ENCODE results near the gene BRD2.
A peak's percentile ranks its signal among the peaks of the same experiment; 100 is the strongest.
"Not testable (repeated sequence)": the region's sequence is repeated elsewhere in the genome, so short reads cannot be mapped to it uniquely, and the experiment has no call there.

Gene BRD2

GRCh38 chr6:32968093-32968866, at the start of gene BRD2:
TSS of gene BRD2 (plus strand) at chr6:32968594. CDS start at chr6:32972899, 4,305 bp downstream.
- DNase-seq: peak; percentile 95

GRCh38 chr6:32920715-32921114, 47.7 kb upstream of the BRD2 start:
- no peak for DNase-seq

GRCh38 chr6:32922083-32922482, 46.3 kb upstream of the BRD2 start:
- DNase-seq: no peak

GRCh38 chr6:32931211-32931610, 37.2 kb upstream of the BRD2 start:
- DNase-seq: no peak

- DNase-seq: no peak
Measured at GRCh38 chr6:32932132-32932868, 36.1 kb upstream of the BRD2 start.

GRCh38 chr6:32933661-32934085, 34.7 kb upstream of the BRD2 start:
- DNase-seq: peak; percentile 79

- DNase-seq: no peak
Measured at GRCh38 chr6:32935551-32936238, 32.7 kb upstream of the BRD2 start.

- no peak for DNase-seq
Measured at GRCh38 chr6:32936239-32937152, 31.9 kb upstream of the BRD2 start.

GRCh38 chr6:32937230-32937633, 31.2 kb upstream of the BRD2 start:
- no peak for DNase-seq

GRCh38 chr6:32938494-32938893, 29.9 kb upstream of the BRD2 start:
- DNase-seq: no peak

- peak; percentile 37 for DNase-seq
Measured at GRCh38 chr6:32940656-32941213, 27.7 kb upstream of the BRD2 start, which contains the start of gene HLA-DMB. TSS of gene HLA-DMB (minus strand) at chr6:32941028. CDS start at chr6:32940807, 221 bp downstream.

GRCh38 chr6:32941214-32941768, 27.1 kb upstream of the BRD2 start:
- DNase-seq: peak; percentile 57

- not testable (repeated sequence) for DNase-seq
Measured at GRCh38 chr6:32942555-32943123, 25.8 kb upstream of the BRD2 start.

GRCh38 chr6:32943864-32944649, 24.3 kb upstream of the BRD2 start:
- DNase-seq: peak; percentile 35

GRCh38 chr6:32945108-32945760, 23.2 kb upstream of the BRD2 start:
- peak; percentile 27 for DNase-seq

GRCh38 chr6:32945953-32946352, 22.4 kb upstream of the BRD2 start:
- DNase-seq: no peak

- no peak for DNase-seq
Measured at GRCh38 chr6:32946893-32947292, 21.5 kb upstream of the BRD2 start.

- peak; percentile 46 for DNase-seq
Measured at GRCh38 chr6:32947552-32948465, 20.6 kb upstream of the BRD2 start.

- no peak for DNase-seq
Measured at GRCh38 chr6:32949113-32949512, 19.3 kb upstream of the BRD2 start.
